ENCODE measurements around the gene DCST1. TPM values are rescaled to one million over a fixed set of nuclear protein-coding genes. Genes with fewer than 3 reads are reported as not detected.

The DCST1 gene
- total and polyA plus RNA-seq, 12 donors: not detected

- peak in 1 of 7 donors; percentile 10 for DNase-seq
- H3K27me3 ChIP-seq: peaks cover 27% of the 10 kb centered on the region
- H3K4me3 ChIP-seq: no peak overlapping the region
- no peaks in the 10 kb centered on the region for H3K36me3 ChIP-seq (replicated peaks in 1 of 2)
- H3K4me1 ChIP-seq (replicated peaks in 1 of 2): peaks cover 28 to 43% of the 10 kb centered on the region in 2 donors
- 84 to 92% (median 86%) methylated on average over 3 of the region's 3 CpGs for WGBS, 4 donors
- no peaks in the 10 kb centered on the region for H3K9me3 ChIP-seq (replicated peaks in 1 of 3)
- TF ChIP-seq POLR2A (IDR thresholded peaks at IDR 0.05): no peak
- no peak for TF ChIP-seq CTCF (IDR thresholded peaks at IDR 0.05)
- intact Hi-C loops (cut with DNase I): no loop called here
- H3K27ac ChIP-seq: no peak overlapping the region
Observed at GRCh38 chr1:155077346-155077745, 43.7 kb downstream of the DCST1 start.

- intact Hi-C loops (cut with DNase I): no loop called here
- Histone ChIP-seq H3K27me3 (peaks cover 32% of the 10 kb centered on the region), H3K4me1 (replicated peaks in 1 of 2) (peaks cover 28 to 46% of the 10 kb centered on the region in 2 donors), H3K9me3 (replicated peaks in 1 of 3) (no peaks in the 10 kb centered on the region), H3K4me3 (no peak overlapping the region), H3K27ac (no peak overlapping the region), H3K36me3 (replicated peaks in 1 of 2) (no peaks in the 10 kb centered on the region)
- peak in 2 of 7 donors; percentile 29 to 41 for DNase-seq
- 48 to 70% (median 62%) methylated on average over 2 to 4 of the region's 4 CpGs for WGBS, 4 donors
- TF ChIP-seq POLR2A (IDR thresholded peaks at IDR 0.05): no peak
- no peak for TF ChIP-seq CTCF (IDR thresholded peaks at IDR 0.05)
Observed at GRCh38 chr1:155077758-155078445, 44.3 kb downstream of the DCST1 start.

- intact Hi-C loops (cut with DNase I): no loop called here
- DNase-seq: peak in 5 of 7 donors; percentile 52 to 75 (median 62)
- H3K4me3 ChIP-seq: peak within 1 kb of the TSS in 1 of 4 donors; percentile 57
Observed at GRCh38 chr1:155078469-155079209, 45.0 kb downstream of the DCST1 start, which contains the start of gene EFNA3. TSS of gene EFNA3 (plus strand) at chr1:155078837. CDS start at chr1:155078942, 105 bp downstream.

More at GRCh38 chr1:155078469-155079209, 45.0 kb downstream of the DCST1 start, which contains the start of gene EFNA3:
- H3K9me3 ChIP-seq (replicated peaks in 1 of 3): no peaks in the 10 kb centered on the region
- WGBS, 4 donors: 1 to 14% (median 2%) methylated on average over 1 to 56 of the region's 59 CpGs
- peaks cover 28 to 46% of the 10 kb centered on the region in 2 donors for H3K4me1 ChIP-seq (replicated peaks in 1 of 2)
- H3K27ac ChIP-seq: no peak within 1 kb of the TSS
- no peak for TF ChIP-seq CTCF (IDR thresholded peaks at IDR 0.05)
- TF ChIP-seq POLR2A (IDR thresholded peaks at IDR 0.05): no peak
- H3K27me3 ChIP-seq: peaks cover 39% of the 10 kb centered on the region
- no peaks in the 10 kb centered on the region for H3K36me3 ChIP-seq (replicated peaks in 1 of 2)
